ENCODE measurements around the gene RERE.

The RERE gene

GRCh38 chr1:8420318-8420717, 397.1 kb downstream of the RERE start:
- Mint-ChIP-seq H3K4me3 (no peak overlapping the region), H3K36me3 (ENCODE audit: insufficient read depth) (peaks cover 29% of the 10 kb centered on the region), H3K9me3 (no peaks in the 10 kb centered on the region), H3K27ac (no peak overlapping the region), H3K4me1 (ENCODE audit: low read depth in 2 of 2) (peaks cover 33 to 38% of the 10 kb centered on the region in 2 donors), H3K27me3 (no peaks in the 10 kb centered on the region)
- DNase-seq = no peak
- no peak for ATAC-seq (replicated peaks)

- DNase-seq (no peak), ATAC-seq (replicated peaks) (no peak)
- Mint-ChIP-seq H3K9me3 (no peaks in the 10 kb centered on the region), H3K4me1 (ENCODE audit: low read depth in 2 of 2) (peaks cover 29 to 37% of the 10 kb centered on the region in 2 donors), H3K4me3 (no peak overlapping the region), H3K27me3 (no peaks in the 10 kb centered on the region), H3K36me3 (ENCODE audit: insufficient read depth) (peaks cover 29% of the 10 kb centered on the region), H3K27ac (no peak overlapping the region)
These were observed 397.6 kb downstream of the RERE start for GRCh38 chr1:8419861-8420260.

- ATAC-seq (replicated peaks) (no peak), DNase-seq (no peak)
- Mint-ChIP-seq H3K4me3 (no peak overlapping the region), H3K36me3 (ENCODE audit: insufficient read depth) (peaks cover 28% of the 10 kb centered on the region), H3K4me1 (ENCODE audit: low read depth in 2 of 2) (peaks cover 22 to 30% of the 10 kb centered on the region in 2 donors), H3K27ac (no peak overlapping the region), H3K27me3 (no peaks in the 10 kb centered on the region), H3K9me3 (no peaks in the 10 kb centered on the region)
These were observed 398.3 kb downstream of the RERE start for GRCh38 chr1:8419172-8419571.

- no peak overlapping the region for H3K4me3 Mint-ChIP-seq
- no peak overlapping the region for H3K27ac Mint-ChIP-seq
- no peak for ATAC-seq (replicated peaks)
- no peak for DNase-seq
- H3K27me3 Mint-ChIP-seq = no peaks in the 10 kb centered on the region
- no peaks in the 10 kb centered on the region for H3K9me3 Mint-ChIP-seq
- H3K36me3 Mint-ChIP-seq (ENCODE audit: insufficient read depth) = peaks cover 32% of the 10 kb centered on the region
- peaks cover 20 to 28% of the 10 kb centered on the region in 2 donors for H3K4me1 Mint-ChIP-seq (ENCODE audit: low read depth in 2 of 2)
These were observed 399.1 kb downstream of the RERE start for GRCh38 chr1:8418301-8418700.

- Mint-ChIP-seq H3K36me3 (ENCODE audit: insufficient read depth) (peaks cover 34% of the 10 kb centered on the region), H3K27ac (peak overlapping the region in 1 of 2 donors; percentile 21), H3K4me1 (ENCODE audit: low read depth in 2 of 2) (peaks cover 20 to 29% of the 10 kb centered on the region in 2 donors), H3K9me3 (no peaks in the 10 kb centered on the region), H3K4me3 (no peak overlapping the region), H3K27me3 (no peaks in the 10 kb centered on the region)
- DNase-seq (no peak), ATAC-seq (replicated peaks) (no peak)
These were observed 399.8 kb downstream of the RERE start for GRCh38 chr1:8417625-8418024.

- no peaks in the 10 kb centered on the region for H3K9me3 Mint-ChIP-seq
- peaks cover 24 to 37% of the 10 kb centered on the region in 2 donors for H3K4me1 Mint-ChIP-seq (ENCODE audit: low read depth in 2 of 2)
- no peak for DNase-seq
- H3K36me3 Mint-ChIP-seq (ENCODE audit: insufficient read depth) = peaks cover 41% of the 10 kb centered on the region
- ATAC-seq (replicated peaks) = no peak
- no peak overlapping the region for H3K4me3 Mint-ChIP-seq
- no peak overlapping the region for H3K27ac Mint-ChIP-seq
- no peaks in the 10 kb centered on the region for H3K27me3 Mint-ChIP-seq
These were observed 400.6 kb downstream of the RERE start for GRCh38 chr1:8416881-8417280.

- DNase-seq (no peak), ATAC-seq (replicated peaks) (no peak)
- Mint-ChIP-seq H3K27me3 (no peaks in the 10 kb centered on the region), H3K9me3 (no peaks in the 10 kb centered on the region), H3K4me3 (peak overlapping the region in 1 of 2 donors; percentile 23), H3K36me3 (ENCODE audit: insufficient read depth) (peaks cover 41% of the 10 kb centered on the region), H3K4me1 (ENCODE audit: low read depth in 2 of 2) (peaks cover 26 to 41% of the 10 kb centered on the region in 2 donors), H3K27ac (peak overlapping the region in 1 of 2 donors; percentile 49)
These were observed 401.7 kb downstream of the RERE start for GRCh38 chr1:8415526-8416278.

- Mint-ChIP-seq H3K4me3 (no peak overlapping the region), H3K27ac (peak overlapping the region in 1 of 2 donors; percentile 20), H3K9me3 (no peaks in the 10 kb centered on the region), H3K4me1 (ENCODE audit: low read depth in 2 of 2) (peaks cover 19 to 51% of the 10 kb centered on the region in 2 donors), H3K27me3 (no peaks in the 10 kb centered on the region), H3K36me3 (ENCODE audit: insufficient read depth) (peaks cover 35% of the 10 kb centered on the region)
- DNase-seq (no peak), ATAC-seq (replicated peaks) (no peak)
These were observed 405.1 kb downstream of the RERE start for GRCh38 chr1:8412183-8412831.

- no peak overlapping the region for H3K4me3 Mint-ChIP-seq
- DNase-seq (no peak), ATAC-seq (replicated peaks) (no peak)
- H3K27ac Mint-ChIP-seq = peak overlapping the region in 1 of 2 donors; percentile 20
- H3K27me3 Mint-ChIP-seq = no peaks in the 10 kb centered on the region
- peaks cover 19 to 51% of the 10 kb centered on the region in 2 donors for H3K4me1 Mint-ChIP-seq (ENCODE audit: low read depth in 2 of 2)
- peaks cover 34% of the 10 kb centered on the region for H3K36me3 Mint-ChIP-seq (ENCODE audit: insufficient read depth)
- H3K9me3 Mint-ChIP-seq = no peaks in the 10 kb centered on the region
These were observed 405.6 kb downstream of the RERE start for GRCh38 chr1:8411803-8412182.

- H3K4me1 Mint-ChIP-seq (ENCODE audit: low read depth in 2 of 2) = peaks cover 16 to 46% of the 10 kb centered on the region in 2 donors
- H3K36me3 Mint-ChIP-seq (ENCODE audit: insufficient read depth) = peaks cover 33% of the 10 kb centered on the region
- H3K9me3 Mint-ChIP-seq = no peaks in the 10 kb centered on the region
- no peak overlapping the region for H3K27ac Mint-ChIP-seq
- DNase-seq (no peak), ATAC-seq (replicated peaks) (no peak)
- H3K27me3 Mint-ChIP-seq = no peaks in the 10 kb centered on the region
- no peak overlapping the region for H3K4me3 Mint-ChIP-seq
These were observed 406.6 kb downstream of the RERE start for GRCh38 chr1:8410791-8411190.

GRCh38 chr1:8409606-8410005, 407.8 kb downstream of the RERE start:
- Mint-ChIP-seq H3K4me3 (no peak overlapping the region), H3K36me3 (ENCODE audit: insufficient read depth) (peaks cover 31% of the 10 kb centered on the region), H3K9me3 (no peaks in the 10 kb centered on the region), H3K27ac (peak overlapping the region in 1 of 2 donors; percentile 68), H3K27me3 (no peaks in the 10 kb centered on the region), H3K4me1 (ENCODE audit: low read depth in 2 of 2) (peaks cover 11 to 45% of the 10 kb centered on the region in 2 donors)
- ATAC-seq (replicated peaks) = no peak
- no peak for DNase-seq

GRCh38 chr1:8409106-8409505, 408.3 kb downstream of the RERE start:
- H3K4me3 Mint-ChIP-seq = peak overlapping the region in 1 of 2 donors; percentile 18
- peaks cover 26% of the 10 kb centered on the region for H3K36me3 Mint-ChIP-seq (ENCODE audit: insufficient read depth)
- DNase-seq (no peak), ATAC-seq (replicated peaks) (peak; percentile 31)
- H3K4me1 Mint-ChIP-seq (ENCODE audit: low read depth in 2 of 2) = peaks cover 11 to 46% of the 10 kb centered on the region in 2 donors
- H3K27me3 Mint-ChIP-seq = no peaks in the 10 kb centered on the region
- peak overlapping the region; percentile 71 to 73 for H3K27ac Mint-ChIP-seq
- no peaks in the 10 kb centered on the region for H3K9me3 Mint-ChIP-seq

GRCh38 chr1:8408151-8408839, 409.1 kb downstream of the RERE start:
- no peak overlapping the region for H3K4me3 Mint-ChIP-seq
- no peak for DNase-seq
- peaks cover 22% of the 10 kb centered on the region for H3K36me3 Mint-ChIP-seq (ENCODE audit: insufficient read depth)
- no peaks in the 10 kb centered on the region for H3K27me3 Mint-ChIP-seq
- H3K27ac Mint-ChIP-seq = peak overlapping the region; percentile 71 to 73
- no peaks in the 10 kb centered on the region for H3K9me3 Mint-ChIP-seq
- no peak for ATAC-seq (replicated peaks)
- H3K4me1 Mint-ChIP-seq (ENCODE audit: low read depth in 2 of 2) = peaks cover 11 to 46% of the 10 kb centered on the region in 2 donors

Measured in effector memory CD8-positive, alpha-beta T cell (primary cell).